T-helper 22 cell (primary cell): ENCODE data around the gene HERC2.
"Not testable (repeated sequence)": the region's sequence is repeated elsewhere in the genome, so short reads cannot be mapped to it uniquely, and the experiment has no call there.

Experiments
- DNase-seq: peaks from one replicate; pipeline ENCODE4 v3.0.0-alpha.2; 2020; ENCODE audit warnings: low read depth

The HERC2 gene

DNA sequence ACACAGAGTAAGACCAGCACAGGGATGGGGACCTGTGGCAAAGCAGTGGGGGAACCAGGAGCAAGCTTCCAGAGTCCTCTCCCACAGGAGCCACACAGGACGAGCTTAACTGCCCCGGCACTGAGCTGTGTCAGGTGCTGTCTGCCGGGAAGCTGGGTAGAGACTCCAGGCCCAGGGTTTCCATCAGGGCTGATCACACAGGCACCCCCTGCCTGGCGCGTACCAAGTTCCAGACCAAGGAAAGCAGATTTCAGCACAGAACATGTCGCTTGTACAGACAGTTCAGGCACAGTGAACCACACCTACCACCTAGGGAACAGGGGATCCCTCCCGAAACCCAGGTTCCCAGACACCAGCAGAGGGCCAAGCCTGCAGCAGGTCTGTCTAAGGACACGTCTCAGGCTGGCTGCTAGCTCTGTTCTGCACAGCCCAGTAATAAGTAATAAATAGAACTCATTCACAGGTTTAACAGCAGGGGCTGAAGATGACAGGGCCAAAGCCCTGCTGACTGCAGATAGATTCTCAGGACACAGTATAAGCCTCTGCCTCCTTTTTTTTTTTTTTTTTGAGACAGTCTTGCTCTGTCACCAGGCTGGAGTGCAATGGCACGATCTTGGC is 192.6 kb downstream of the HERC2 start:
- DNase-seq = no peak

DNA sequence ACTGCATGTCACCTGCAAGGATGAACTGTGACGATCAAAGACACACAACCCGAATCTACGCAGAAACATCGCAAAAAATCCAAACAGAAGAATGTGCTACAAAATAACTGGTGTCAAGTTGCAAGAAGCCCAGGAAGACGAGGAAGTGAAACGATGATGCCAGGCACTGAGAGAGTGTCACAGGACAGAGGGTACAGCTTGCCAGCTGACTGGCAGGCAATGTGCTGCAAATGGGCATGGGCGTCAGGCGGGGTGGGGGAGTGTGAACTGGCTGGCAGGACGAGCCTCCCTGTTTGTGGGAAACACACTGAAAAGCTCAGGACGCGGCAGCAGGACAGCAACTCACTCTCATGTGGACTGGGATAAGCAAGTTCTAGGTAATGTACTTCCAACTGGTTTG is 193.9 kb downstream of the HERC2 start:
- no peak for DNase-seq

DNA sequence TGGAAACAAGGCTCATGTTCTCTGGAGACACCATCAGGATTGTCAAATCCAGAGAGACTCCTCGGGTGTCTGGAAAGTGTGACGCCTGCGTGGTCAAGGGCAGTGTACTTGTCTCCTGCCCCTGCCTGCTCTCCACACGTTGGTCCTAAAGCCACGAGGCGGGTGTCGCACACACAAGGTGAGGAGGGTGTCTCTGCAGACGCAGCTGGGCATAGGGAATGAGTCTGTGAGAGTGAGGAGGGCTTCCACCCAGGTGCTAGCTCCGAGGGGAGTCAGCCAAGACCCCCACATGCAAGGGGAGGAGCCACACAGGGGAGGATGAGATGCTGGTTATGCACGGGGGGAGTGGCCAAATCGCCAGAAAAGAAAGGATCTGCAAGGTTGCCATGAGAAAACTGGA is 194.9 kb downstream of the HERC2 start:
- no peak for DNase-seq

DNA sequence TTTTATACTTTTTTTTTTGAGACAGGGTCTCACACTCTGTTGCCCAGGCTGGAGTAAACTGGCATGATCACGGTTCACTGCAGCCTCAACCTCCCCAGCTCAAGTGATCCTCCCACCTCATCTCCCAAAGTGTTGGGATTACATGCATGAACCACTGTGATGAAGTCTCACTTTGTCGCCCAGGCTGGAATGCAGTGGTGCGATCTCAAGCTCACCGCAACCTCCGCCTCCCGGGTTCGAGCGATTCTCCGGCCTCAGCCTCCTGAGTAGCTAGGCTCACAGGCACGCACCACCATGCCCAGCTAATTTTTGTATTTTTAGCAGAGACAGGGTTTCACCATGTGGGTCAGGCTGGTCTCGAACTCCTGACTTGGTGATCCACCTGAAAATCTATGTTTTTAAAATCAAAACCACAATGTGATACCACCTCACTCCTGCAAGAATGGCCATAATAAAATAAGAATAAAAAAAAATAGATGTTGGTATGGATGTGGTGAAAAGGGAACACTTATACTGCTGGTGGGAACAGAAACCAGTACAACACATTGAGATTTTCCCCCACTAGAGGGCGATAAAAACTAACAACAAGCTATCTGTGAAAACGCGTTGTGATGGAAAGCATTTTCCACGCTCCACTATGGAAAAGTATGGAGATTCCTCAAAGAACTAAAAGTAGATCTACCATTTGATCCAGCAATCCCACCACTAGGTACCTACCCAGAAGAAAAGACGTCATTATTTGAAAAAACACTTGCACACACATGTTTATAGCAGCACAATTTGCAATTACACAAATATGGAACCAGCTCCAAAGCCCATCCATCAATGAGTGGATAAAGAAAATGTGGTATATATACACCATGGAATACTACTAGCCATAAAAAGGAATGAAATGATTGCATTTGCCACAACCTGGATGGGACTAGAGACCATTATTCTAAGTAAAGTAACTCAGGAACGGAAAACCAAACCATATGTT is 196.0 kb downstream of the HERC2 start:
- no peak for DNase-seq

DNA sequence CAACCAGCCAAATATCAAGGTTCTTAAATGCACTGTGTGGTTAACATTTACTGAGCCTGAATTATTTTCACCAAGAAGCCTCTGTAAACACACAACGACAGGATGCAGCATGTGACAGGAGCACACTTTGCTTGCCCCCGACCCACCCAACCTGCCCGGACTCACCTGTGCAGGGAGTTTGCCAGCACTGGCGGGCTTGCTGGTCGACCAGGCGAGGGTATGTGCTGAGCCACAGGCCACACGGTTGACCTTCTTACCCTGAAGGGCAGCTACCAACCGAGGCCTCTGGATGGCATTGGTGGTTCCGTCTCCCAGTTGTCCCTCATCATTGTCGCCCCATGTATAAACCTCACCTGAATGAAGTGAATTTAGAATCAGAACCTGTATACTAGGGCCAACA is 197.1 kb downstream of the HERC2 start:
- no peak for DNase-seq

DNA sequence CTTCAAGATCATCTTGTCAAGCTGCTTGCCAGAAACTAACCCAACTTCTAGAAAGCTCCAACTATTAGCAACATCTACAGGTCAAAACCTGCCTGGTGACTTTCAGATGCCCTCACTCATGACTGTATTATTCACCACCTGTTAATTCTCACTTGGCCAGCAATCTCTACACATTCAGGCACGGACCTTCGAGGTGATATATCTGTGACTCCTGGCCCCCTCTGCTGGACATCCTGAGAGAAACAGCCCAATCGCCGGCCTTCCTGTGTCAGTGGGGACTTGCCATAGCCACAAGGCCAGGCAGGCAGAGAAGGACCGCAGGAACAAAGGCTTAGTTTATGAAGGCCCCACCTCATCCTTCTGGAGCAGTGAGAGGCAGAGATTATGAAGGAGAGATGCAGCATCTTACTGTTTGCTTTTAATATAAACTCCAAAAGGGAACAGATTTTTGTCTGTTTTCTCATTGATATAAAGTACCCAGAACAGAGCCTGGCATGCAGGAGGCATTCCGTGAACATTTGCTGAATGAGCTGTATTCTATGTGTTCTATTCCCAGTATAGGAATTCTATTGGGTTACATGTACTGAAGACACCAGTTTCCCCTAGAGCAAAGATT is 198.5 kb downstream of the HERC2 start:
- DNase-seq = no peak

DNA sequence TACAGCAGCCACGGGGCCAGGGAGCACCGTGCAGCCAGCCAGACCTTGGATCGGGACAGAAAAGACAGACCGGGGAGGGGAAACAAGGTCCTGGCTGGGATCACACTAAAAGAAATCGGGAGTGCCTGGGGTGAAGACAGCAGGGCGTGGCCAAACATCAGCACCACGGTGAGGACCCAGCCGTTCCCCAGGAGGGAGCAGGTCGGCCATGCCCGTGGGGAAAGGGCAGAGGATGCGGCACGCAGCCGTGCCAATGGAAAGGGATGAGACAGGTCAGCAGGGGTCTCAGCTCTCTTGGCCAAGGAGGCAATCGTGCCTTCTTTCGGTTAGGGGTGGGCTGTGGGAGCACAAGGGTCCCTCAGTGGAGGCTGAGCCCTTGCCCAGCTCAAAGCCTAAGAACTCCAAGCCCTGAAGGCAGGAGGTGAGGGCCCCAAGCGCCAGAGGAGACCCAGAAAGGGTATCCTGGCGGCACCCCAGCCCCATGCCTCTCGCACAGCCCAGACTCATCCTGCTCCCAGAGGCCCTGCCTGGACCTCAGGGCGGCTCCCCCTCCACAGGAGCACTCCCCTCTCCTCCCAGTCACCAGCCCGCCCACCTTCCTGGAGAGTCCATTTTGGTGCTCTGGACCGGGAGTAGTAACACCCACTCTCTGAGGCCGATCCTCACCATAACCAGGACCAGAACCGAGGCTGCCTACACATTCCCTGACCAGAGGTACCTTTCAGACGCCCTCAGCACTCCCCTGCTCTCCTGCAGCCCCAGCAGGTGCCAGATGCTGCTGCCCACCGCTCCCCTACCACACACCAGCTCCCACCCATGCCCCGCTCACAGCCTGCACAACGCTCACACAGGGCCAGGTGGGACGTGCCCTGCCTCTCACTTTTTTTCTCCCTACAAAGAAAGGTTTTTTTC is 199.7 kb downstream of the HERC2 start:
- DNase-seq = no peak

DNA sequence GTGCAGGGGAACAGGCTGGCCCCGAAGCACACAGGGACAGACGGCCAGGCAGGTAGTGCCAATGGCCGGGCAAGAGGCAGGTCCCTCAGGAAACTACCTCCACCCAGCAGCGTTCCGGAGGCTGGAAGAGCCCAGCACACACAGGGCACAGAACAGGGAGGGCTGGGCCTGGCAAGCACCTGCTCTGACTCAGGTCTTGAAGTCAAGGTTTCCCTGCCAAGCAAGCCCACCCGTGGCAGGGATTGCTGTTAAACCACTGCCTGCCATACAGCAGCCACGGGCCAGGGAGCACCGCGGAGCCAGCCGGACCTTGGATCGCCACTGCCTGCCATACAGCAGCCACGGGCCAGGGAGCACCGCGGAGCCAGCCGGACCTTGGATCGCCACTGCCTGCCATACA is 200.4 kb downstream of the HERC2 start:
- DNase-seq = not testable (repeated sequence)

DNA sequence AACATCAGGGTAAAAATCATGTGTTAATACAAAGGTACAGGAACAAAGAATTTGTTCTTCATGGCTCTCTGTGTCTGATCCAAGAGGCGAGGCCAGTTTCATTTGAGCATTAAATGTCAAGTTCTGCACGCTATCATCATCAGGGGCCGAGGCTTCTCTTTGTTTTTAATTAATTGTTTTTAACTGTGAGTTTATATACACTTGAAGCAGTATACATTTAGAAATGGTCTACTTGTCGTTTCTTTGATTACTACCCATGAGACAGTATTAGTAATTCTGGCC is 201.7 kb downstream of the HERC2 start:
- DNase-seq = no peak

DNA sequence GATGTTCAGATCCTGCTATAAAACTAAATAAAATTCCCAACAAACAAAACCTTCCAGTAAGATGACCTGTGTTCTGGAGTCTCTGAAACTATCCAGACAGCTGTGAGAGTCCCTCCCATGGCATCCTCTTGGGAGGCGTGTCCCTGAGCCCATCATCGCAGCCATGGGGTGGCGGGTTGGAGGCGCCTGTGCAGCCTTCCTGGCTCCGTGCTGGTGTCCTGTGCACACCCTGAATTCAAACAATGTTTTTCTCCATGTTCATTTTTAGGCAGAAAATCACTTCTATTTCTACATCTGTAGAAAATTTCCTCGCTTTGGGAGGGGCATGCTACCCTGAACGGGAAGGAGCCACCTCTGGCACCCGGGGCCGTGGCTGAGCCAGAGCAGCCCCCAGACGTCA is 203.4 kb downstream of the HERC2 start:
- no peak for DNase-seq

DNA sequence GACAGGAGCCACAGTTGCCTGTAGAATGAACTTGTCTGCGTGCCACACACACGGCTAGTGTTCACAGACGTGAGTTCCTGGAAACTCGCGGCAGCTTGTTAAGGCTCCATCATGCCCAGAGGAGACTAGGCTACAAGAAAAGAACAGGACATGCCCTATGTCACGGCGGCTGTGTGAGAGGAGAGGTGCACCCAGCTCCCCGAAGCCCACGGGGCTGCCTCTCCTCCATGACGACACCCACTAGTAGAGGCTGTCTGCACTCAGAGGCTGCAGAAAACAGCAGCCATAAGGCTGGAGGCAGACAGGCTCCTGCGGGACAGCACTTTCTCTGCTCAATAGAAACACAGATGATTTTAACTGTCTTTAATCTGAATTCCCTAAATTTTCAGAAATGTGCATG is 203.9 kb downstream of the HERC2 start:
- no peak for DNase-seq

DNA sequence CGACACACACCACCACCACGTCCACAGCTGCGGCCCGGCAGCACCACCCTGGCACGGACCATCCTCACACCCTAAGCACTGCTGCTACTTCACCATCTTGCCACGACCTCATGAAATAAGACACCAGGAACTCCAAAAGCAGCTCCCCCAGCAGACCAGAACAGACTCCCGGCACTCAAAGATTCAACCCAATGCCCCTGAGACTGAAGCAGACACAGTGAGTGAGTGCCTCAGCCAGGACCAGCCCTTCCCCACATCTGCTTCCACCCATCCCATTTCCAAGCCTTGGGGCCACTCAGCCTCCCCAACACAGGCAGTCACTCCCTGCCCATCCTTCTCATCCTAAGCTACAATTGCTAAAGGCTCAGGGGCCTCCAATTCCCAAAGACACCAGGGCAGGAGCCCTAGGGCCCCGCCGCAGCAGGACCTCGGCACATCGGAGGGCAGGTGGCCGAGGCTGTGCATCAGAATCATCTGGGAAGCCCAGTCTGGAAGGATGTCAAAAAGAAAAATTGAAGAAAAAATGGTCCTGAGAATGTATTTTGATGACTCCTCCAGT is 204.5 kb downstream of the HERC2 start:
- no peak for DNase-seq

DNA sequence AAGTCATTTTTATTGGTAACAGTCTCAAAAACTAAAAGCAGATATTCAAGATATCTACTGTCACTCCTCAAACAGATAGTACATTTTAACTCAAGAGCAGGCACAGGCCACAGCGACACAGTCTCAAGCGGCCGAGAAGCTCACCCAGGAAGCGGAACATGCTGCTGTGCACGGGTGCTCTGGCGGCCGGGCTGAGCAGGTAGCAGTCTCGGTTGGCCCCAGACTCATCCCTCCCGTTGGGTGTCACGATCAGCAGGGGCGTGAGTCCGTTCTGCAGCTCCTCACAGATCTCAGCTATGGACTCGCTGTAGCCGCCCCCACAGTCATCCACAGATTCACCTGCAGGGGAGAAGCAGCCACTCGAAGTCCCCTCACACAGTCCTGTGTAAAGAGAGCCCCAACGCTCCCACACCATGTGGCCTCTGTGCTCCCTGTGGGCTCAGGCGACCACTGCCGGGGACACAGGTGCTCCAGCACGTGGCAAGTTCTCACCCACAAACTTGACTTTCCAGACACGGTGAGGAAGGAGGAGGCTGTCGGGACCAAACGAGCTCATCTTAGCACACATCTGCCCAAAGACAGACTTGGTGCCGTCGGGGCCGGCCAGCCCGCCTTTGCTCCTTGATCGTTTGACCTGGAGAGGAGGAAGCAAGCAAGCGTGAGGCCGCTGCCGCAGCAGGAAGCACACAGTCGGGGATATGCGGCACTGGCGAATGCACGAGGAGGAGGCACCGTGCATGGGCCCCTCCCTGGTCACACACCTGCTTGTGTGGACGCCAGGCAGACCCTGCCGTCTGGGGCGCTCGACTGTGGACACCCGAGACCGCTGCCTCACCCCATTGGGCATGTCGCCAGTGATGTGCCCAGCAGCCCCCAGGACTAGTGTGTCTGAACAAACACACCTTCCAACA is 205.2 kb downstream of the HERC2 start:
- DNase-seq = no peak

DNA sequence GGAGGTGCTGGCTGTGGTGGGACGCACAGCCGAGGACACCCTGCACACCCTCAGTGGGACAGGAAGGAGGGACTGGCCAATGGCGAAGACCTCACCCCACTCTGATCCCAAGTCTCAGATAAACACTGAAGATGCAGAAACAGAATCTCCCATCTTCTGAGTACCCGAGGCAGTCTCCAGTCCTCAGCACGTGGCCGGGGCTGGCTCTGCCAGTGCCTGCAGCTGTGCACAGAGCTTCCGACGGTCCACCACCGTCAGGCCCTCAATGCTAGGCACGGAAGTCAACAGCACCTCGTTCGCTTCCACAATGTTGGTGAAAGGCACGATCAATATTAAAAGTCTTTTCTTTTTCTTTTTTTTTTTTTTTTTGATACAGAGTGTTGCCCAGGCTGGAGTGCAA is 206.1 kb downstream of the HERC2 start:
- no peak for DNase-seq

DNA sequence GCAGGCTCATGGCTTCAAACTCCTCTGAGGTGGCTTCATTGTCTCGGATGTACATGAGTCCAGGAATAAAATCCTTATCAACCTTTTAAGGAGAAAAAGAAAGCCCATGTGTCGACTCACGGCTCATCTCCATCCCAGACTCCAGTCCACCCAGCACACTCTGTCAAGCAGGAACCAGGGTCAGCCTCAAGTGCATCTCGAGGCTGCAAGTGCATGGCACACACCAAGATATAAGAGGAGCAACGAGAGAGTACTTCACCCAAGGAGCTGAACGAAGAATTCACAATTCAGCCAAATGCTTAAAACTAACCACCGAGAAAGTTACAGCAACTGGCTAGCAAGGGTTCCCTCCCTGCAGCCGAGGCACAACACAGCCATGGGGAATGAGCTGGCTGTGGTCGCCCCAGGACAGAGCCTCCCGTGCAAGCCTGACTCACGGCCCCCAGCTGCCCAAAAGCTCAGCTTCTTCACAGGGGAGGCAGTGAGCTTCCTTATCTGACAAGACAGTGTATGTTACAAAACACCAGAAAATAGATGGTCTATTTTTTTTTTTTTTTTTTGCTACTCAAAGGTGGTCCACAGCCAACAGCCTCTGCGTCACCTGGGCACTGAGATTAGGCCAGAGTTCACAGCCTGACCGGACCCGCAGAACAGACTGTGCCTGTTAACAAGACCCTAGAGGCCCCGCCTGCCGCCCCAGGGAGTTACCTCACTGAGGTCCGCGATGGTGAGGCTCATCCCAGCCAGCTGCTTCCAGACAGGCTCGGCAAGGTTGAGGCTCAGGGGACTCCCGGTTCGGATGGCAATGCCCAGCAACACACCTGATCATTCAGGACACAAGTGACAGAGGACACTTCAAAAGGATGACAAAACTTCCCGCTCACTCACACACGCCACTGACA is 207.0 kb downstream of the HERC2 start:
- no peak for DNase-seq

DNA sequence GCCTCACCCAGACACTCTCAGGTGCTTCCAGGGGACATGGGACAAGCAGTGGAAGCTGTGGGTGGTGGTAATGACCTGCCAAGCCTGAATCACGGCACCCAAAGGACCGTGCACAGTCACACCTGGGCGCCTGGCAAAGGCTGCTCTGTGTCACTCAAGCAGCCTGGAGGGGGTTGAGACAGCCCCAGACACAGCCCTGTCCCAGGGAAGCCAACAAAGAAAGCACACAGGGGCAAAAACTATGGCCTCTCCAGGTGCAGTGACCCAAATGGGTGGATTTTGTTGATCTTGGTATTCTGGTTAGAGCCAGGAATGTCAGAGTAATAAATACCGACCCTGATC is 207.9 kb downstream of the HERC2 start:
- no peak for DNase-seq

DNA sequence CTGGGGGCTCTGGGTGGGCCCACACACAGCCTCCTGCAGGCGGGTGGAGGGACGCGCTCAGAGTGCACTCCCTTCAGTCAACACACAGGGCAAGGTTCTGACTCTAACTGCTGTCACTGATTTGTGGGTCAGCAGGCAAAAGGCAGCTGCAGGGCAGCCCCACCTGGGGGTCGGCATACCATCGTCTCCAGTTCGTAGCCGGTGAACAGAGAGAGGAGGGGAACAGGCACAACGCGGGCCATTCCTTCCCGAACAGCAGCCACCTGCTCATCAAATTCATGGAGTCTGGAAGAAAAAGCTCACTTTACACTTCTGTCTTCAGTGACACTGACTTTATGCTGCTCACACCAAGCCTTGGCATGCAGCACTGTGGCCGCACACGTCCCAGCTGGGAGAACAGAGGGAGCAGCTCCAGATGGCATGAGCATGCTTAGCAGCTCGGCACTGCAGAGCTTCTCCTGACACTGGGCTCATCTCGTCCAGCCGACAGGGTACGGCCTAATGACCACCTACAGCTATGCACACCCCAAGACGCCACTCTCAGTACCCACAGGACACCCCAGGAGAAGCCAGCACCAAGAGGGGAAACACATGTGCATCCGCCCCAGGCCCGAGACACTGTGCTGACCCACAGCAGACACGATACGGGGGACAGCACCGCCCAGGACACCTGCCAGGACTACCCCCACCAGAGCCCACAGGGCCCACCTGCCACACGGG is 208.4 kb downstream of the HERC2 start:
- DNase-seq = no peak

DNA sequence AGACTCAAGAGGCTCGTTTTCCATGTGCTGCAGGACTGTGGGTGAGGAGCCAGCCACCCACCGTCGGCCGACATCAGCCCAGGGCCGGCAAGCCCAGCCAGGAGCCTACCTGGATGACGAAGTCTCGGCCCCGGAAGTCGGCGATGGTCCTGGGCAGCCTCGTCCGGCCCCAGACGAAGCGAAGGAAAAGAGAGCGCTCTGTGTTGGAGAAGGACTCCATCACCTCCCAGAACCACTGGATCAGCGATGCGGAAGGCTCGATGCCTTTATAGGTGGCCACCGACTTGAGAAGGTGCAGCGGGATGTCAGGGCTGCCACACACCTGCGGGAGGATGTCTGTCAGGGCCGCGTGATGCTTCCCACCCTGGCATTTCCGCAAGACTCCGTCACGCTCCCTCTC is 209.0 kb downstream of the HERC2 start:
- no peak for DNase-seq

DNA sequence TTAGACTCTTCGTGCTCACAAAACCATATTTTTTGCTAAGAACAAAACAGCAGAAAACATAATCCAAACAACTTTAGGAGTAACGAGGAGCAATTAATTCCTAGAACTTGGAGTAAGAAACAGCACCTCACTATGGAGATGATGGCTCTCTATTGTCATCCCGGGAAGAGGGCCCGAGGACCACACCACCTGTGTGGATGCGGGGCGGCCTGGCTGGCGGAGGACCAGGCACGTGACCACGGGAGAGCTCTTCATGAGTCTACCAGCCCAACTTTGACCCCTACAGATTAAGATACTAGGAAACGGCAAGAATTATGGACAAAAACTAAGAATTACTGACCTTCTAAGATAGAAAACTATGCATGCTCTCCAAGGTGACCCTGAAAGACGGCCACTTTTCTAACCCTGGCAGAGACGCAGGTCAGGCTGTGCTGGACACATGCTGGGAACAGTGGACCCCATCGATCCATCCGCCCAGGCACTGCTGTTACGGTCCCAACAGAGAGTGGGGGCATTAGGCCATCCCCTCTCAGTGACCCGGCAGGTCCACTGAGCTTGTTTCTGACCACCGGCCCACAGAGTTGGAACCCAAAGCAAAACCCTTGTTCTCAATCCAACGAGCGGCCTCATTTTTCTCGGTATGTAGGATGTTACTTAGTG is 209.7 kb downstream of the HERC2 start:
- DNase-seq = no peak
